Measurements from ENCODE around the gene NOS1AP. TPM values are rescaled to one million over a fixed set of nuclear protein-coding genes. Genes with fewer than 3 reads are reported as not detected.

NOS1AP gene
- total RNA-seq, 3 donors from 2014 or later, result 11.8 to 17.4 (median 14.3) TPM

DNA sequence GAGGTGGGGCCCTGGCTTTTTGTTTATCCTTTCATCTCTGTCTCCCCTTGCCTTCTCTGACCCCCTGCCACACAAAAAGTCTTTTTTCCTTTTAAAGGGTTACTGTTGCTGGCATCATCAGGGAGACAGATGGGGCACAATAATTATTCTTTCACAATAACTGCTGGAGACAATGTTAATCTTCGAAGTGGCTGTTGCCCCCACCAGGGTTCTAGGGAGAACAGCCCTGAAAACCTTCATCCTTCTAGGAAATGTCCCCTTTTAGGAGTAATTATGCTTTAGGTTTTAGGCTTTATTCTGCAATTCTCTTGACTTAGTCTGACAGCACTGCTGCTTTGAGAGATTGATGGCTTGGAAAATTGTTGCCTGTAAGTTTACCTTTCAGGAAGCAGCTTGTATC lies 150.0 kb downstream of the NOS1AP start:
- peaks cover 14% of the 10 kb centered on the region for H3K4me1 ChIP-seq (ENCODE audit: low read depth)
- no peak overlapping the region for H3K4me3 ChIP-seq
- no peaks in the 10 kb centered on the region for H3K9me3 ChIP-seq
- no peaks in the 10 kb centered on the region for H3K36me3 ChIP-seq (ENCODE audit: low read depth)
- intact Hi-C loops (cut with DNase I, micrococcal nuclease), result no loop called here
- DNase-seq (no peak), ATAC-seq (no peak)
- TF ChIP-seq CTCF (IDR thresholded peaks at IDR 0.05), result no peak

DNA sequence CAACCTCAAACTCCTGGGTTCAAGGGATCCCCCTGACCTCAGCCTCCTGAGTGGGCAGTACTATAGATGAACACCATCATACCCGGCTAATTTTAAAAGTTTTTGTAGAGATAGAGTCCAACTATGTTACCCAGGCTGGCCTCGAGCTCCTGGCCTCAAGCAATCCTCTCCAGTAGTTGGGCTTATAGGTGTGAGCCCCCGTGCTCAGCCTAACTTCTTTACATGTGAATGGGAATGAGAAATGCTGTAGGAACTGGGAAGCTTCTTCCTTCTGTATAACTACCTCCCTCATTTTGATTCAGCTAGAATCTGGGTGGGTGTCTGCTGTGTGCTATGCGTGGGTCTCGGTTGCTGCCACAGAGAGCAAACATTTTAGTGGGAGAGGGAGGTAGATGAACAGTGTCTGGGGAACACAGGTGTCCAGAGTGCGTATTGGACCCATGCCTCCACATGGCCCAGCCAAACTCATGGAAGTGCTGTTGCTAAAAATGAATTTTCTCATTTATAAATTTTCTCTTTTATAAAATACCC lies 150.6 kb downstream of the NOS1AP start:
- ATAC-seq, result no peak
- H3K9me3 ChIP-seq, result no peaks in the 10 kb centered on the region
- no peak for DNase-seq
- intact Hi-C loops (cut with DNase I, micrococcal nuclease), result no loop called here
- H3K4me3 ChIP-seq, result no peak overlapping the region
- H3K4me1 ChIP-seq (ENCODE audit: low read depth), result peaks cover 11% of the 10 kb centered on the region
- TF ChIP-seq CTCF (IDR thresholded peaks at IDR 0.05), result no peak
- H3K36me3 ChIP-seq (ENCODE audit: low read depth), result no peaks in the 10 kb centered on the region

DNA sequence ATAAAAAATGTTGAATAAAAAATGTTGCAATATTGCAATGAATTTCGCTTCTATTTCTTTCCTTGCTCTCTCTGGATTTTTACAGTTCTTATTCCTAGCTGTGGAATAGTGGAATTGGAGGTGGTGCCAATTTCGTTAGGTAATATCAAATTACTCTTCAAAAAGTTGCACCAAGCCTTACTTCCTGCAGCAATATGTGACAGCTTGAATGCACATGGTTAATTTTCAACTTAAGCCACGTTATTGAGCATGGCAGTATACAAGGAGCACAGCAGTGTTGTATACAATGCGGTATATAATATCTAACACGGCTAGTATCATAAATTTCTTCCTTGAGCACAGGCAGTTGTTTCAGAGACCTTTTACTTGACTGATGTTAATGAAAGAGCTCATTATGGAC lies 152.5 kb downstream of the NOS1AP start:
- no peaks in the 10 kb centered on the region for H3K4me1 ChIP-seq (ENCODE audit: low read depth)
- ATAC-seq, result peak; percentile 92
- H3K36me3 ChIP-seq (ENCODE audit: low read depth), result no peaks in the 10 kb centered on the region
- TF ChIP-seq CTCF (IDR thresholded peaks at IDR 0.05), result no peak
- intact Hi-C loops (cut with DNase I, micrococcal nuclease), result no loop called here
- H3K4me3 ChIP-seq, result no peak overlapping the region
- H3K9me3 ChIP-seq, result no peaks in the 10 kb centered on the region
- no peak for DNase-seq

GRCh38 chr1:162222730-162223129 lies 153.2 kb downstream of the NOS1AP start:
- H3K9me3 ChIP-seq, result no peaks in the 10 kb centered on the region
- ATAC-seq (peak; percentile 52), DNase-seq (no peak)
- intact Hi-C loops (cut with DNase I, micrococcal nuclease), result no loop called here
- no peaks in the 10 kb centered on the region for H3K4me1 ChIP-seq (ENCODE audit: low read depth)
- no peak overlapping the region for H3K4me3 ChIP-seq
- H3K36me3 ChIP-seq (ENCODE audit: low read depth), result no peaks in the 10 kb centered on the region
- TF ChIP-seq CTCF (IDR thresholded peaks at IDR 0.05), result no peak

- ATAC-seq, result no peak
- no peak for TF ChIP-seq CTCF (IDR thresholded peaks at IDR 0.05)
- no peak for DNase-seq
- intact Hi-C loops (cut with DNase I, micrococcal nuclease), result no loop called here
- Histone ChIP-seq H3K4me1 (ENCODE audit: low read depth) (no peaks in the 10 kb centered on the region), H3K9me3 (no peaks in the 10 kb centered on the region), H3K36me3 (ENCODE audit: low read depth) (no peaks in the 10 kb centered on the region), H3K4me3 (no peak overlapping the region)
Observed at GRCh38 chr1:162223488-162223887, 154.0 kb downstream of the NOS1AP start.

DNA sequence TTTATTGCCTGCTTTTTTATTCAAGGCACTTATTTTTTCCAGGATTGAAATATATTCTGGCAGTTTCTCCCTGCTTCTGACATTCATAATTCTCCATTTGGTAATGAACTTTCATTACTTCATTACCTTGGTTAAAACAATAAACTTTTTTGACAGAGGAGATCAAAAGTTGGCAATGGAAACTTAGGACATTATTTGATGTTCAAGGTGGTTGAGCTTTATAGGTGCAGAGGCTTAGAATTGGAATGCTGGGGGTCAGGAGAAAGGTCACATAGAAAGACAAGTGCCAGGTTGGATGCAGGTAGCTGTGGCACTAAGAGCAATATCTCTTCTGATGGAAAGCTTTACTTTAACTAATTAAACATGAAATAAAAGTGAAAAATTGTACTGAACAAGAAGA lies 154.8 kb downstream of the NOS1AP start:
- no peak for ATAC-seq
- Histone ChIP-seq H3K4me1 (ENCODE audit: low read depth) (no peaks in the 10 kb centered on the region), H3K36me3 (ENCODE audit: low read depth) (no peaks in the 10 kb centered on the region), H3K9me3 (no peaks in the 10 kb centered on the region), H3K4me3 (no peak overlapping the region)
- TF ChIP-seq CTCF (IDR thresholded peaks at IDR 0.05), result no peak
- DNase-seq, result no peak
- intact Hi-C loops (cut with DNase I, micrococcal nuclease), result no loop called here

Measured in mucosa of descending colon (tissue), 3 donors.